ENCODE results near the gene MRPL40.

The MRPL40 gene

GRCh38 chr22:19479355-19480172 is 47.2 kb downstream of the MRPL40 start, which contains the start of gene CDC45:
Gene CDC45, plus strand, starts transcription at chr22:19479920. Its CDS starts 49 bp downstream, at chr22:19479969.
- H3K4me2 ChIP-seq (ENCODE audit: low read depth, low read length, poor library complexity, severe bottlenecking): peak within 1 kb of the TSS; percentile 89
- no peaks in the 10 kb centered on the region for H3K27me3 ChIP-seq (ENCODE audit: insufficient read depth, low read length, poor library complexity, severe bottlenecking)
- H3F3A ChIP-seq (ENCODE audit: low read depth): no peaks in the 10 kb centered on the region
- TF ChIP-seq CTCF (conservative IDR thresholded peaks at IDR 0.05; ENCODE audit: low read length) (no peak), EZH2phosphoT487 (IDR thresholded peaks at IDR 0.05; ENCODE audit: borderline replicate concordance) (no peak)
- H2AFZ ChIP-seq (ENCODE audit: low read length): peak within 1 kb of the TSS; percentile 99
- H3K36me3 ChIP-seq (ENCODE audit: insufficient read depth, low read length): peaks cover 19% of the 10 kb centered on the region; the same call in 1 of the 2 replicates
- no peaks in the 10 kb centered on the region for H3K9me3 ChIP-seq (ENCODE audit: insufficient read depth, low read depth, low read length)
- H3K4me3 ChIP-seq (ENCODE audit: low read length, poor library complexity, severe bottlenecking): peak within 1 kb of the TSS; percentile 82
- no peaks in the 10 kb centered on the region for H3K9me2 ChIP-seq (replicated peaks; ENCODE audit: low read depth, low read length)
- H3K9ac ChIP-seq (ENCODE audit: low read depth, low read length, poor library complexity, severe bottlenecking): peak within 1 kb of the TSS; percentile 74
- peaks cover 33% of the 10 kb centered on the region for H3K4me1 ChIP-seq (ENCODE audit: insufficient read depth, low read length, poor library complexity, severe bottlenecking)
- H3K79me2 ChIP-seq (ENCODE audit: insufficient read depth, low read length): peaks cover 87% of the 10 kb centered on the region
- H4K20me1 ChIP-seq (ENCODE audit: insufficient read depth, low read length, poor library complexity, severe bottlenecking): peaks cover 25% of the 10 kb centered on the region

DNA sequence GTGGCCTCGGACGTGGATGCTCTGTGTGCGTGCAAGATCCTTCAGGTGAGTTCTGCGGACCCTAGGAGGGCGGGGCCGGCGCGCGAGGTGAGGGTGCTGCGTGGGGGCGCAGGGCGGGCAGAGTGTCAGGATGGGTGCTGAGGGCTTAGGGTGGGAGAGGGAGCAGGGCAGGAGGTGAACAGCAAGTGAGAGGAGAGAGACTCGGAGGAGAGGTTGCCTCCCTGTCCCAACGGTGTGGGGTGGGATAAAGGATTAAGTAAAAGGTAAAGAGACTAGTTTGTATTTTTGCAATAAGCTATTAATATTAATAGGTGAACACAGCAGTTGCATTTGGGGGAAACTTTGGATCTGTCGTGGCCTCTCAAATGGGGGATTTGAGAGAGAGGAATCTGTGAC is 47.8 kb downstream of the MRPL40 start:
- Histone ChIP-seq H3K9me2 (replicated peaks; ENCODE audit: low read depth, low read length) (no peaks in the 10 kb centered on the region), H2AFZ (ENCODE audit: low read length) (peak overlapping the region; percentile 74), H4K20me1 (ENCODE audit: insufficient read depth, low read length, poor library complexity, severe bottlenecking) (peaks cover 28% of the 10 kb centered on the region), H3K4me1 (ENCODE audit: insufficient read depth, low read length, poor library complexity, severe bottlenecking) (peaks cover 33% of the 10 kb centered on the region), H3F3A (ENCODE audit: low read depth) (no peaks in the 10 kb centered on the region), H3K79me2 (ENCODE audit: insufficient read depth, low read length) (peaks cover 87% of the 10 kb centered on the region), H3K27me3 (ENCODE audit: insufficient read depth, low read length, poor library complexity, severe bottlenecking) (no peaks in the 10 kb centered on the region), H3K9me3 (ENCODE audit: insufficient read depth, low read depth, low read length) (no peaks in the 10 kb centered on the region), H3K4me3 (ENCODE audit: low read length, poor library complexity, severe bottlenecking) (peak overlapping the region; percentile 82), H3K4me2 (ENCODE audit: low read depth, low read length, poor library complexity, severe bottlenecking) (peak overlapping the region; percentile 76), H3K36me3 (ENCODE audit: insufficient read depth, low read length) (peaks cover 25% of the 10 kb centered on the region; the same call in 1 of the 2 replicates), H3K9ac (ENCODE audit: low read depth, low read length, poor library complexity, severe bottlenecking) (peak overlapping the region; percentile 74)
- TF ChIP-seq EZH2phosphoT487 (IDR thresholded peaks at IDR 0.05; ENCODE audit: borderline replicate concordance) (no peak), CTCF (conservative IDR thresholded peaks at IDR 0.05; ENCODE audit: low read length) (no peak)

DNA sequence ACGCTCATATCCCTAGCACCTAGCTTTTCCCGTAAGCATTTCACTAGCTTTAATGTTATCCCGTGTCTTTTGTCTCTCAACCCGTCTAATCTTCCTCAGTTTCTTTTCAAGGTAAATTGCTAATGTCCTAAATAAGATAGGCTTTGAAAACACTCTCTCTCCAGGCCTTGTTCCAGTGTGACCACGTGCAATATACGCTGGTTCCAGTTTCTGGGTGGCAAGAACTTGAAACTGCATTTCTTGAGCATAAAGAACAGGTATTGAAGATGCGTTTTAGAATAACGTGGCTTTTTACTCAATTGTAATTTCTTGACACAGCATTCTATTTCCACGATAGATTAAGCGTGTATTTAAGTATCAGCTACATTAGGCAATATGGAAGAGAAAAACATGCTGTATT is 48.4 kb downstream of the MRPL40 start:
- peaks cover 31% of the 10 kb centered on the region for H3K36me3 ChIP-seq (ENCODE audit: insufficient read depth, low read length)
- H3K9ac ChIP-seq (ENCODE audit: low read depth, low read length, poor library complexity, severe bottlenecking): peak overlapping the region; percentile 74
- peak overlapping the region; percentile 82 for H3K4me3 ChIP-seq (ENCODE audit: low read length, poor library complexity, severe bottlenecking)

More for the DNA sequence above, 48.4 kb downstream of the MRPL40 start:
- Histone ChIP-seq H4K20me1 (ENCODE audit: insufficient read depth, low read length, poor library complexity, severe bottlenecking) (peaks cover 28% of the 10 kb centered on the region), H3K27me3 (ENCODE audit: insufficient read depth, low read length, poor library complexity, severe bottlenecking) (no peaks in the 10 kb centered on the region), H3K4me1 (ENCODE audit: insufficient read depth, low read length, poor library complexity, severe bottlenecking) (peaks cover 31% of the 10 kb centered on the region), H2AFZ (ENCODE audit: low read length) (no peak overlapping the region), H3K9me2 (replicated peaks; ENCODE audit: low read depth, low read length) (no peaks in the 10 kb centered on the region), H3K9me3 (ENCODE audit: insufficient read depth, low read depth, low read length) (no peaks in the 10 kb centered on the region), H3K79me2 (ENCODE audit: insufficient read depth, low read length) (peaks cover 87% of the 10 kb centered on the region), H3K4me2 (ENCODE audit: low read depth, low read length, poor library complexity, severe bottlenecking) (peak overlapping the region; percentile 76), H3F3A (ENCODE audit: low read depth) (no peaks in the 10 kb centered on the region)
- TF ChIP-seq EZH2phosphoT487 (IDR thresholded peaks at IDR 0.05; ENCODE audit: borderline replicate concordance) (no peak), CTCF (conservative IDR thresholded peaks at IDR 0.05; ENCODE audit: low read length) (no peak)

All from Loucy (cell line).